ENCODE results near the gene ARX.
A peak's percentile ranks its signal among the peaks of the same experiment; 100 is the strongest.

The ARX gene

DNA sequence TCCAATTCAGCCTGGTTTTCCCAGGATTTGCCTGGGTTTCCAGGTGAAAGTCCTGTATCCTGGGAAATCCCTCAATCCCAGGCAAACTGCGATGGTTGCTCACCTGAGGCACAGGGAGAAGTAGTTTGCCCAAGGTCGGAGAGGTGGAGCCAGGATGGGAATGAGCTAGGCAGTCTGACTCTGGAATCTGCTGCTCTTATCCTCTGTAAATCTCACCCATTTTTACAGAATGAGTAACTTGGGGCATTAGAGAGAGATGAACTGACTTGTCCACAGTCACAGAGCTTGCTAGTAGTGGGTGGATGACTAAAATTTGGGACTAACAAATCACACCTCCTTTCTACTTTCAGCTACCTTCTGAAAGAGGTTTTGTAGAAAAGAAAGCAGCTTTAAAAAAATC lies 9.8 kb upstream of the ARX start:
- Histone ChIP-seq H3K79me1 (replicated peaks; ENCODE audit: low read length, poor library complexity, severe bottlenecking) (no peaks in the 10 kb centered on the region), H4K91ac (ENCODE audit: low read length) (no peak overlapping the region), H2BK15ac (ENCODE audit: low read depth, poor library complexity, severe bottlenecking) (no peak overlapping the region), H3K27ac (ENCODE audit: low read length, poor library complexity, severe bottlenecking) (no peak overlapping the region), H3K9me3 (ENCODE audit: control insufficient read depth, low read length) (no peaks in the 10 kb centered on the region), H3K36me3 (ENCODE audit: control insufficient read depth in 1 of 2, insufficient read depth in 2 of 2, low read depth in 1 of 2, low read length in 2 of 2) (no peaks in the 10 kb centered on the region), H2BK5ac (ENCODE audit: low read depth, low read length, poor library complexity, severe bottlenecking) (no peak overlapping the region), H2BK12ac (ENCODE audit: low read length in 2 of 2) (no peak overlapping the region), H3K4me1 (ENCODE audit: control insufficient read depth, insufficient read depth, low read depth, low read length) (peaks cover 11% of the 10 kb centered on the region), H3K4me3 (ENCODE audit: insufficient read depth in 1 of 2, low read depth in 1 of 2, low read length in 2 of 2) (no peak overlapping the region), H2AK5ac (ENCODE audit: low read length, severe bottlenecking) (no peak overlapping the region), H3K14ac (ENCODE audit: low read length in 2 of 2) (no peak overlapping the region), H3K4me2 (ENCODE audit: low read length, poor library complexity, severe bottlenecking) (no peak overlapping the region), H2AFZ (ENCODE audit: low read depth, low read length) (no peak overlapping the region), H3K9ac (ENCODE audit: low read length) (no peak overlapping the region), H3K23ac (ENCODE audit: low read length in 2 of 2) (no peak overlapping the region), H3K27me3 (ENCODE audit: control insufficient read depth in 1 of 2, insufficient read depth in 1 of 2, low read length in 2 of 2) (peaks cover 36 to 69% of the 10 kb centered on the region in 2 experiments), H3K18ac (ENCODE audit: low read depth in 1 of 2, low read length in 2 of 2) (no peak overlapping the region), H3K4ac (ENCODE audit: low read depth in 1 of 2, low read length in 2 of 2) (no peak overlapping the region), H4K8ac (ENCODE audit: low read length) (no peak overlapping the region), H2BK120ac (ENCODE audit: low read depth, low read length) (no peak overlapping the region)
- no peak for DNase-seq
- WGBS = 71% methylated on average over 2 of the region's 2 CpGs

- Histone ChIP-seq H2BK15ac (ENCODE audit: low read depth, poor library complexity, severe bottlenecking) (no peak overlapping the region), H4K91ac (ENCODE audit: low read length) (no peak overlapping the region), H3K27me3 (ENCODE audit: control insufficient read depth in 1 of 2, insufficient read depth in 1 of 2, low read length in 2 of 2) (peaks cover 51 to 80% of the 10 kb centered on the region in 2 experiments), H3K9me3 (ENCODE audit: control insufficient read depth, low read length) (no peaks in the 10 kb centered on the region), H2BK120ac (ENCODE audit: low read depth, low read length) (no peak overlapping the region), H2AK5ac (ENCODE audit: low read length, severe bottlenecking) (no peak overlapping the region), H3K36me3 (ENCODE audit: control insufficient read depth in 1 of 2, insufficient read depth in 2 of 2, low read depth in 1 of 2, low read length in 2 of 2) (no peaks in the 10 kb centered on the region), H2AFZ (ENCODE audit: low read depth, low read length) (no peak overlapping the region), H3K9ac (ENCODE audit: low read length) (no peak overlapping the region), H4K8ac (ENCODE audit: low read length) (no peak overlapping the region), H2BK5ac (ENCODE audit: low read depth, low read length, poor library complexity, severe bottlenecking) (no peak overlapping the region), H3K4me1 (ENCODE audit: control insufficient read depth, insufficient read depth, low read depth, low read length) (peaks cover 10% of the 10 kb centered on the region), H3K18ac (ENCODE audit: low read depth in 1 of 2, low read length in 2 of 2) (no peak overlapping the region), H3K4ac (ENCODE audit: low read depth in 1 of 2, low read length in 2 of 2) (no peak overlapping the region), H3K27ac (ENCODE audit: low read length, poor library complexity, severe bottlenecking) (no peak overlapping the region), H3K4me3 (ENCODE audit: insufficient read depth in 1 of 2, low read depth in 1 of 2, low read length in 2 of 2) (no peak overlapping the region), H3K4me2 (ENCODE audit: low read length, poor library complexity, severe bottlenecking) (no peak overlapping the region), H2BK12ac (ENCODE audit: low read length in 2 of 2) (no peak overlapping the region), H3K23ac (ENCODE audit: low read length in 2 of 2) (no peak overlapping the region), H3K79me1 (replicated peaks; ENCODE audit: low read length, poor library complexity, severe bottlenecking) (no peaks in the 10 kb centered on the region), H3K14ac (ENCODE audit: low read length in 2 of 2) (no peak overlapping the region)
- no peak for DNase-seq
- no CpG with 5 or more reads among the region's 1 CpG for WGBS
These were observed 8.1 kb upstream of the ARX start for GRCh38 chrX:25023908-25024307.

- H3K23ac ChIP-seq (ENCODE audit: low read length in 2 of 2) = no peak overlapping the region
- H3K27me3 ChIP-seq (ENCODE audit: control insufficient read depth in 1 of 2, insufficient read depth in 1 of 2, low read length in 2 of 2) = peaks cover 58 to 92% of the 10 kb centered on the region in 2 experiments
- H3K4ac ChIP-seq (ENCODE audit: low read depth in 1 of 2, low read length in 2 of 2) = no peak overlapping the region
- H3K4me2 ChIP-seq (ENCODE audit: low read length, poor library complexity, severe bottlenecking) = peak overlapping the region; percentile 29
- H2BK5ac ChIP-seq (ENCODE audit: low read depth, low read length, poor library complexity, severe bottlenecking) = no peak overlapping the region
- H3K4me1 ChIP-seq (ENCODE audit: control insufficient read depth, insufficient read depth, low read depth, low read length) = peaks cover 11% of the 10 kb centered on the region
- no peak overlapping the region for H3K27ac ChIP-seq (ENCODE audit: low read length, poor library complexity, severe bottlenecking)
- H2AK5ac ChIP-seq (ENCODE audit: low read length, severe bottlenecking) = no peak overlapping the region
- no peak overlapping the region for H3K9ac ChIP-seq (ENCODE audit: low read length)
- no peaks in the 10 kb centered on the region for H3K36me3 ChIP-seq (ENCODE audit: control insufficient read depth in 1 of 2, insufficient read depth in 2 of 2, low read depth in 1 of 2, low read length in 2 of 2)
- H3K4me3 ChIP-seq (ENCODE audit: insufficient read depth in 1 of 2, low read depth in 1 of 2, low read length in 2 of 2) = no peak overlapping the region
- no peak overlapping the region for H2BK120ac ChIP-seq (ENCODE audit: low read depth, low read length)
- H4K91ac ChIP-seq (ENCODE audit: low read length) = no peak overlapping the region
- no peak overlapping the region for H3K18ac ChIP-seq (ENCODE audit: low read depth in 1 of 2, low read length in 2 of 2)
- H3K79me1 ChIP-seq (replicated peaks; ENCODE audit: low read length, poor library complexity, severe bottlenecking) = no peaks in the 10 kb centered on the region
- H2AFZ ChIP-seq (ENCODE audit: low read depth, low read length) = no peak overlapping the region
- no peak for DNase-seq
- no peaks in the 10 kb centered on the region for H3K9me3 ChIP-seq (ENCODE audit: control insufficient read depth, low read length)
- H2BK15ac ChIP-seq (ENCODE audit: low read depth, poor library complexity, severe bottlenecking) = no peak overlapping the region
- 3% methylated on average over 40 of the region's 59 CpGs for WGBS
- H2BK12ac ChIP-seq (ENCODE audit: low read length in 2 of 2) = no peak overlapping the region
- no peak overlapping the region for H4K8ac ChIP-seq (ENCODE audit: low read length)
- H3K14ac ChIP-seq (ENCODE audit: low read length in 2 of 2) = no peak overlapping the region
These were observed 6.9 kb upstream of the ARX start for GRCh38 chrX:25022499-25023325.

- H3K79me1 ChIP-seq (replicated peaks; ENCODE audit: low read length, poor library complexity, severe bottlenecking) = no peaks in the 10 kb centered on the region
- H3K18ac ChIP-seq (ENCODE audit: low read depth in 1 of 2, low read length in 2 of 2) = no peak overlapping the region
- H2AK5ac ChIP-seq (ENCODE audit: low read length, severe bottlenecking) = no peak overlapping the region
- no peak overlapping the region for H3K27ac ChIP-seq (ENCODE audit: low read length, poor library complexity, severe bottlenecking)
- no peak overlapping the region for H2BK120ac ChIP-seq (ENCODE audit: low read depth, low read length)
- no peak for DNase-seq
- H3K23ac ChIP-seq (ENCODE audit: low read length in 2 of 2) = no peak overlapping the region
- H3K4me2 ChIP-seq (ENCODE audit: low read length, poor library complexity, severe bottlenecking) = peak overlapping the region; percentile 45
- H2BK15ac ChIP-seq (ENCODE audit: low read depth, poor library complexity, severe bottlenecking) = no peak overlapping the region
- H3K4me1 ChIP-seq (ENCODE audit: control insufficient read depth, insufficient read depth, low read depth, low read length) = peaks cover 12% of the 10 kb centered on the region
- no peak overlapping the region for H3K9ac ChIP-seq (ENCODE audit: low read length)
- H3K36me3 ChIP-seq (ENCODE audit: control insufficient read depth in 1 of 2, insufficient read depth in 2 of 2, low read depth in 1 of 2, low read length in 2 of 2) = no peaks in the 10 kb centered on the region
- no peak overlapping the region for H3K14ac ChIP-seq (ENCODE audit: low read length in 2 of 2)
- H4K8ac ChIP-seq (ENCODE audit: low read length) = no peak overlapping the region
- H2BK12ac ChIP-seq (ENCODE audit: low read length in 2 of 2) = no peak overlapping the region
- peaks cover 76 to 96% of the 10 kb centered on the region in 2 experiments for H3K27me3 ChIP-seq (ENCODE audit: control insufficient read depth in 1 of 2, insufficient read depth in 1 of 2, low read length in 2 of 2)
- no peak overlapping the region for H3K4me3 ChIP-seq (ENCODE audit: insufficient read depth in 1 of 2, low read depth in 1 of 2, low read length in 2 of 2)
- peaks cover 4% of the 10 kb centered on the region for H3K9me3 ChIP-seq (ENCODE audit: control insufficient read depth, low read length)
- no peak overlapping the region for H4K91ac ChIP-seq (ENCODE audit: low read length)
- H2BK5ac ChIP-seq (ENCODE audit: low read depth, low read length, poor library complexity, severe bottlenecking) = no peak overlapping the region
- H2AFZ ChIP-seq (ENCODE audit: low read depth, low read length) = no peak overlapping the region
- 0% methylated on average over 10 of the region's 35 CpGs for WGBS
- no peak overlapping the region for H3K4ac ChIP-seq (ENCODE audit: low read depth in 1 of 2, low read length in 2 of 2)
These were observed 5.2 kb upstream of the ARX start for GRCh38 chrX:25020905-25021449.

Data from mesenchymal stem cell (in vitro differentiated cells and primary cell).